ENCODE measurements around the gene LRRC74B. TPM values are rescaled to one million over a fixed set of nuclear protein-coding genes. Genes with fewer than 3 reads are reported as not detected.

LRRC74B gene
- not detected for total RNA-seq

GRCh38 chr22:21045585-21046294, at the start of gene LRRC74B:
LRRC74B (plus strand) TSS chr22:21045946; CDS start chr22:21045987, 41 bp downstream.
- peak within 1 kb of the TSS in 2 of 4 donors; percentile 2 to 75 for H3K27ac ChIP-seq
- in situ Hi-C loops (cut with MboI; ENCODE audit: low pct_ligation_motif_present in 1 of 4, low pct_unique_long_range_greater_than_20kb in 1 of 4, low sequenced_read_pairs in 3 of 4): no loop called here
- H3K27me3 ChIP-seq: peaks cover 15% of the 10 kb centered on the region
- intact Hi-C loops (cut with DNase I; ENCODE audit: low total_unique reads): no loop called here
- peak; percentile 88 for DNase-seq
- 4% methylated on average over 42 of the region's 47 CpGs; no CpG with 5 or more reads in 1 of the 2 donors for WGBS, 2 donors (ENCODE audit: low coverage in 1 of 2)
- peaks cover 9 to 27% (median 21%) of the 10 kb centered on the region in 4 donors for H3K4me1 ChIP-seq
- peak within 1 kb of the TSS in 3 of 4 donors; percentile 26 to 44 (median 30) for H3K4me3 ChIP-seq
- H3K9me3 ChIP-seq: no peaks in the 10 kb centered on the region
- H3K36me3 ChIP-seq: no peaks in the 10 kb centered on the region
- TF ChIP-seq EP300 (IDR thresholded peaks at IDR 0.05; ENCODE audit: low read depth): no peak
- TF ChIP-seq POLR2A (IDR thresholded peaks at IDR 0.05): no peak
- TF ChIP-seq POLR2AphosphoS5 (IDR thresholded peaks at IDR 0.05): no peak
- TF ChIP-seq CTCF (IDR thresholded peaks at IDR 0.05): no peak

GRCh38 chr22:20996031-20996410, 49.7 kb upstream of the LRRC74B start:
- intact Hi-C loops (cut with DNase I; ENCODE audit: low total_unique reads) (no loop called here), in situ Hi-C loops (cut with MboI; ENCODE audit: low pct_ligation_motif_present in 1 of 4, low pct_unique_long_range_greater_than_20kb in 1 of 4, low sequenced_read_pairs in 3 of 4) (no loop called here)
- TF ChIP-seq CTCF (IDR thresholded peaks at IDR 0.05): no peak
- no peak for TF ChIP-seq POLR2AphosphoS5 (IDR thresholded peaks at IDR 0.05)
- no peak for TF ChIP-seq POLR2A (IDR thresholded peaks at IDR 0.05)
- TF ChIP-seq EP300 (IDR thresholded peaks at IDR 0.05; ENCODE audit: low read depth): no peak
- peaks cover 12 to 17% (median 15%) of the 10 kb centered on the region in 4 donors for H3K4me1 ChIP-seq
- no peak overlapping the region for H3K27ac ChIP-seq
- no peak overlapping the region for H3K4me3 ChIP-seq
- H3K9me3 ChIP-seq: no peaks in the 10 kb centered on the region
- H3K27me3 ChIP-seq: no peaks in the 10 kb centered on the region
- WGBS, 2 donors (ENCODE audit: low coverage in 1 of 2): 67 to 90% methylated on average over 1 to 9 of the region's 10 CpGs
- DNase-seq: no peak
- H3K36me3 ChIP-seq: peaks cover 0 to 21% (median 2%) of the 10 kb centered on the region in 4 donors

GRCh38 chr22:20996598-20997535, 48.9 kb upstream of the LRRC74B start:
- WGBS, 2 donors (ENCODE audit: low coverage in 1 of 2): 90% methylated on average over 25 of the region's 27 CpGs; no CpG with 5 or more reads in 1 of the 2 donors
- no peaks in the 10 kb centered on the region for H3K27me3 ChIP-seq
- no peak overlapping the region for H3K27ac ChIP-seq
- TF ChIP-seq POLR2AphosphoS5 (IDR thresholded peaks at IDR 0.05) (no peak), POLR2A (IDR thresholded peaks at IDR 0.05) (peak; percentile 6), CTCF (IDR thresholded peaks at IDR 0.05) (no peak), EP300 (IDR thresholded peaks at IDR 0.05; ENCODE audit: low read depth) (no peak)
- peaks cover 0 to 18% (median 2%) of the 10 kb centered on the region in 4 donors for H3K36me3 ChIP-seq
- no peaks in the 10 kb centered on the region for H3K9me3 ChIP-seq
- in situ Hi-C loops (cut with MboI; ENCODE audit: low pct_ligation_motif_present in 1 of 4, low pct_unique_long_range_greater_than_20kb in 1 of 4, low sequenced_read_pairs in 3 of 4) (no loop called here), intact Hi-C loops (cut with DNase I; ENCODE audit: low total_unique reads) (no loop called here)
- peaks cover 14 to 22% (median 18%) of the 10 kb centered on the region in 4 donors for H3K4me1 ChIP-seq
- DNase-seq: no peak
- no peak overlapping the region for H3K4me3 ChIP-seq

Data from transverse colon (tissue), 4 donors.